Upper lobe of left lung (tissue), 6 donors: Measurements from ENCODE around the gene LIN7B. TPM values are rescaled to one million over a fixed set of nuclear protein-coding genes. Genes with fewer than 3 reads are reported as not detected.

Experiments
- ATAC-seq, 2 donors: fragments of 200-7000 bp; cut with Tn5 transposase; one replicate each; pipeline ENCODE4 v1.9.1; 2022; ENCODE audit warnings: mild to moderate bottlenecking in 2 of 2, moderate library complexity in 2 of 2; ENCODE audit not compliant: low FRiP score in 2 of 2
- DNase-seq, 2 donors: peaks; one replicate each; pipeline ENCODE4 v3.0.0-alpha.2; 2019 to 2020
- H3K27ac ChIP-seq, 4 donors: fragments of 200-600 bp; sonication (generic); one replicate each; pipeline ENCODE4 v1.5.1; 2016 to 2019
- H3K27me3 ChIP-seq, 4 donors: fragments of 200-600 bp; sonication (generic); one replicate each; pipeline ENCODE4 v1.5.1; 2017 to 2019
- H3K36me3 ChIP-seq, 4 donors: fragments of 200-600 bp; sonication (generic); one replicate each; pipeline ENCODE4 v1.5.1; 2016 to 2019
- H3K4me1 ChIP-seq, 4 donors: fragments of 200-600 bp; sonication (generic); one replicate each; pipeline ENCODE4 v1.5.1; 2018 to 2019
- H3K4me3 ChIP-seq, 4 donors: fragments of 200-600 bp; sonication (generic); one replicate each; pipeline ENCODE4 v1.5.1; 2017 to 2019; ENCODE audit warnings: mild to moderate bottlenecking in 2 of 4, moderate library complexity in 1 of 4
- H3K9me3 ChIP-seq, 4 donors: fragments of 200-600 bp; sonication (generic); one replicate each; pipeline ENCODE4 v1.5.1; 2018 to 2019
- CTCF ChIP-seq, 6 experiments: fragments of 450-650 bp in 4 of 6; fragments of 200-600 bp in 2 of 6; sonication (generic) in 2 of 6; IDR thresholded peaks; one replicate each; pipeline ENCODE4 v1.5.1; 2016 to 2019; ENCODE audit warnings: antibody characterized with exemption in 6 of 6
- EP300 ChIP-seq, 4 donors: sonication (generic); formaldehyde crosslinking; IDR thresholded peaks; one replicate each; pipeline ENCODE4 v1.5.1; 2017; ENCODE audit warnings: antibody characterized with exemption in 4 of 4, control low read depth in 2 of 4
- POLR2A ChIP-seq, 4 donors: fragments of 450-650 bp; IDR thresholded peaks; one replicate each; pipeline ENCODE4 v1.5.1; 2016 to 2017; ENCODE audit warnings: antibody characterized with exemption in 4 of 4, mild to moderate bottlenecking in 2 of 4
- POLR2AphosphoS5 ChIP-seq, 2 donors: sonication (generic); formaldehyde crosslinking; IDR thresholded peaks; one replicate each; pipeline ENCODE4 v1.5.1; 2017; ENCODE audit warnings: antibody characterized with exemption in 2 of 2
- WGBS, 2 donors: methylation state at CpG; one replicate each; pipeline ENCODE4 v1.1.5; 2017 to 2018; 5-methylcytosine and 5-hydroxymethylcytosine counted together
- total RNA-seq, 6 donors: library from RNA; depleted of rRNA in 4 of 6; stranded (reverse); fragments of >200 nt in 4 of 6; gene quantifications; one replicate each; pipeline versions ENCODE4 v1.1.0 to v1.2.1, GENCODE V29; 2016 to 2021
- donor health status: DM: no; HTN: no; CAD: no; lungs with moderate emphysema.
- donor health status: DM: no; HTN: yes; CAD: no; lungs with severe emphysema.

The LIN7B gene
- total RNA-seq, 6 donors from 2014 or later: 3.1 to 10.2 (median 7.6) TPM

GRCh38 chr19:49111218-49111998 lies 2.8 kb upstream of the LIN7B start:
- Histone ChIP-seq H3K4me1 (peaks cover 7 to 19% (median 15%) of the 10 kb centered on the region in 4 donors), H3K9me3 (no peaks in the 10 kb centered on the region), H3K27ac (no peak overlapping the region), H3K36me3 (peaks cover 9 to 33% (median 25%) of the 10 kb centered on the region in 4 donors), H3K27me3 (no peaks in the 10 kb centered on the region), H3K4me3 (no peak overlapping the region)
- WGBS, 2 donors: 77 to 81% methylated on average over 11 of the region's 11 CpGs
- no peak for DNase-seq
- ATAC-seq: no peak
- TF ChIP-seq EP300 (IDR thresholded peaks at IDR 0.05) (no peak), CTCF (IDR thresholded peaks at IDR 0.05) (no peak), POLR2A (IDR thresholded peaks at IDR 0.05) (no peak), POLR2AphosphoS5 (IDR thresholded peaks at IDR 0.05) (no peak)

- peak overlapping the region; percentile 70 to 99 (median 86) for H3K4me3 ChIP-seq
- H3K27ac ChIP-seq: peak overlapping the region; percentile 69 to 88 (median 74)
- WGBS, 2 donors: 13 to 35% methylated on average over 14 to 38 of the region's 68 CpGs
- no peaks in the 10 kb centered on the region for H3K9me3 ChIP-seq
- ATAC-seq (peak in 1 of 2 donors; percentile 13), DNase-seq (peak; percentile 69 to 91)
- H3K27me3 ChIP-seq: no peaks in the 10 kb centered on the region
- peaks cover 27 to 40% (median 33%) of the 10 kb centered on the region in 4 donors for H3K4me1 ChIP-seq
- H3K36me3 ChIP-seq: no peaks in the 10 kb centered on the region
- peak in 1 of 2 donors; percentile 50 for TF ChIP-seq POLR2AphosphoS5 (IDR thresholded peaks at IDR 0.05)
- no peak for TF ChIP-seq POLR2A (IDR thresholded peaks at IDR 0.05)
These were observed 627 bp downstream of the LIN7B start for GRCh38 chr19:49114630-49115363.

- H3K27ac ChIP-seq: no peak overlapping the region
- peak in 1 of 2 donors; percentile 65 for DNase-seq
- WGBS, 2 donors: 29 to 38% methylated on average over 1 of the region's 1 CpG
These were observed 2.4 kb downstream of the LIN7B start for GRCh38 chr19:49116544-49116943.

GRCh38 chr19:49117677-49118564 lies 3.8 kb downstream of the LIN7B start:
- H3K4me3 ChIP-seq: peak overlapping the region in 3 of 4 donors; percentile 58 to 72 (median 58)
- no peaks in the 10 kb centered on the region for H3K27me3 ChIP-seq
- DNase-seq (peak in 1 of 2 donors; percentile 78), ATAC-seq (no peak)
- H3K36me3 ChIP-seq: no peaks in the 10 kb centered on the region
- WGBS, 2 donors: 62 to 69% methylated on average over 20 to 26 of the region's 26 CpGs
- TF ChIP-seq CTCF (IDR thresholded peaks at IDR 0.05): no peak
- TF ChIP-seq EP300 (IDR thresholded peaks at IDR 0.05): no peak
- TF ChIP-seq POLR2AphosphoS5 (IDR thresholded peaks at IDR 0.05): no peak
- TF ChIP-seq POLR2A (IDR thresholded peaks at IDR 0.05): no peak
- no peaks in the 10 kb centered on the region for H3K9me3 ChIP-seq
- peak overlapping the region; percentile 93 to 94 (median 94) for H3K27ac ChIP-seq
- H3K4me1 ChIP-seq: peaks cover 34 to 48% (median 39%) of the 10 kb centered on the region in 4 donors

More at GRCh38 chr19:49116544-49116943, 2.4 kb downstream of the LIN7B start:
- Histone ChIP-seq H3K36me3 (no peaks in the 10 kb centered on the region), H3K27me3 (no peaks in the 10 kb centered on the region), H3K9me3 (no peaks in the 10 kb centered on the region), H3K4me3 (no peak overlapping the region), H3K4me1 (peaks cover 34 to 48% (median 39%) of the 10 kb centered on the region in 4 donors)
- no peak for ATAC-seq
- TF ChIP-seq EP300 (IDR thresholded peaks at IDR 0.05) (no peak), POLR2AphosphoS5 (IDR thresholded peaks at IDR 0.05) (no peak), POLR2A (IDR thresholded peaks at IDR 0.05) (no peak), CTCF (IDR thresholded peaks at IDR 0.05) (no peak)
